Fibroblast of mammary gland (primary cell): ENCODE results near the gene KSR1.

Experiments
- DNase-seq: peaks from one replicate; pipeline ENCODE4 v3.0.0-alpha.2; 2010; ENCODE audit warnings: low read depth
- H3K4me3 ChIP-seq: 2 replicates; pipeline ENCODE4 v1.5.1; 2011; ENCODE audit warnings: low read depth, mild to moderate bottlenecking, low read length, moderate library complexity; ENCODE audit not compliant: control insufficient read depth
- CTCF ChIP-seq: conservative IDR thresholded peaks from 2 replicates; pipeline ENCODE4 v1.5.1; 2011; ENCODE audit warnings: low read depth, low read length, inconsistent platforms; ENCODE audit not compliant: control insufficient read depth, insufficient read depth

Gene KSR1

GRCh38 chr17:27480699-27481098 is 24.5 kb downstream of the KSR1 start:
- TF ChIP-seq CTCF: no peak
- DNase-seq: no peak
- no peak overlapping the region for H3K4me3 ChIP-seq

- H3K4me3 ChIP-seq: no peak overlapping the region
- no peak for DNase-seq
- no peak for TF ChIP-seq CTCF
Measured at GRCh38 chr17:27481327-27481726, 25.1 kb downstream of the KSR1 start.

- TF ChIP-seq CTCF: no peak
- DNase-seq: no peak
- no peak overlapping the region for H3K4me3 ChIP-seq
Measured at GRCh38 chr17:27485125-27485524, 28.9 kb downstream of the KSR1 start.

- TF ChIP-seq CTCF: no peak
- no peak overlapping the region for H3K4me3 ChIP-seq
- DNase-seq: no peak
Measured at GRCh38 chr17:27485716-27486495, 29.7 kb downstream of the KSR1 start.

- no peak overlapping the region for H3K4me3 ChIP-seq
- no peak for TF ChIP-seq CTCF
- no peak for DNase-seq
Measured at GRCh38 chr17:27486741-27487140, 30.5 kb downstream of the KSR1 start.

- TF ChIP-seq CTCF: no peak
- no peak overlapping the region for H3K4me3 ChIP-seq
- no peak for DNase-seq
Measured at GRCh38 chr17:27488231-27488630, 32.0 kb downstream of the KSR1 start.
